RWPE2 (cell line): Measurements from ENCODE around the gene CEP72.
"Not testable (repeated sequence)": the region's sequence is repeated elsewhere in the genome, so short reads cannot be mapped to it uniquely, and the experiment has no call there.

Experiments used
- ATAC-seq: fragments of 200-7000 bp; cut with Tn5 transposase; 3 replicates; pipeline ENCODE4 v1.9.1; 2021; ENCODE audit warnings: low read depth
- DNase-seq: peaks from one replicate; pipeline ENCODE4 v3.0.0-alpha.2; 2020; ENCODE audit warnings: low spot score
- H3K27ac ChIP-seq: fragments of 450-650 bp; 2 replicates; pipeline ENCODE4 v1.5.1; 2017; ENCODE audit warnings: mild to moderate bottlenecking; ENCODE audit not compliant: poor library complexity, severe bottlenecking
- H3K27me3 ChIP-seq: fragments of 250-450 bp; sonication (Bioruptor Pico); 2 replicates; pipeline ENCODE4 v1.5.1; 2021; ENCODE audit warnings: mild to moderate bottlenecking, moderate library complexity; ENCODE audit not compliant: insufficient read depth, poor library complexity, severe bottlenecking
- H3K36me3 ChIP-seq: fragments of 250-450 bp; sonication (Bioruptor Pico); 2 replicates; pipeline ENCODE4 v1.5.1; 2020; ENCODE audit warnings: low read depth, mild to moderate bottlenecking, moderate library complexity
- H3K4me1 ChIP-seq: fragments of 250-450 bp; sonication (Bioruptor Pico); 2 replicates; pipeline ENCODE4 v1.5.1; 2021; ENCODE audit warnings: mild to moderate bottlenecking, moderate library complexity; ENCODE audit not compliant: insufficient read depth, poor library complexity, severe bottlenecking
- H3K4me3 ChIP-seq: fragments of 250-450 bp; sonication (Bioruptor Pico); 2 replicates; pipeline ENCODE4 v1.5.1; 2021; ENCODE audit warnings: mild to moderate bottlenecking, moderate library complexity; ENCODE audit not compliant: severe bottlenecking
- H3K9me3 ChIP-seq: fragments of 250-450 bp; sonication (Bioruptor Pico); 2 replicates; pipeline ENCODE4 v1.5.1; 2021; ENCODE audit warnings: mild to moderate bottlenecking, moderate library complexity; ENCODE audit not compliant: severe bottlenecking
- CTCF ChIP-seq: fragments of 450-650 bp; IDR thresholded peaks from one replicate; pipeline ENCODE4 v1.5.1; 2017; ENCODE audit warnings: mild to moderate bottlenecking, moderate library complexity; ENCODE audit not compliant: poor library complexity, severe bottlenecking

The CEP72 gene

GRCh38 chr5:574906-575305 lies 37.2 kb upstream of the CEP72 start:
- no peak for TF ChIP-seq CTCF
- Histone ChIP-seq H3K27ac (no peak overlapping the region), H3K27me3 (peaks cover 48% of the 10 kb centered on the region), H3K4me1 (no peaks in the 10 kb centered on the region), H3K36me3 (no peaks in the 10 kb centered on the region), H3K4me3 (no peak overlapping the region), H3K9me3 (no peaks in the 10 kb centered on the region)
- ATAC-seq (no peak), DNase-seq (no peak)

GRCh38 chr5:575636-576035 lies 36.5 kb upstream of the CEP72 start:
- H3K9me3 ChIP-seq: no peaks in the 10 kb centered on the region
- no peak overlapping the region for H3K27ac ChIP-seq
- no peaks in the 10 kb centered on the region for H3K36me3 ChIP-seq
- H3K27me3 ChIP-seq: peaks cover 56% of the 10 kb centered on the region
- DNase-seq: no peak
- TF ChIP-seq CTCF: no peak
- no peaks in the 10 kb centered on the region for H3K4me1 ChIP-seq
- ATAC-seq: no peak
- no peak overlapping the region for H3K4me3 ChIP-seq

GRCh38 chr5:577214-577613 lies 34.9 kb upstream of the CEP72 start:
- not testable (repeated sequence) for H3K36me3 ChIP-seq, DNase-seq, H3K27ac ChIP-seq, H3K4me1 ChIP-seq, ATAC-seq, H3K4me3 ChIP-seq, H3K9me3 ChIP-seq
- peaks cover 60% of the 10 kb centered on the region for H3K27me3 ChIP-seq

- no peak for DNase-seq
- peaks cover 60% of the 10 kb centered on the region for H3K27me3 ChIP-seq
- no peak overlapping the region for H3K4me3 ChIP-seq
- no peaks in the 10 kb centered on the region for H3K4me1 ChIP-seq
- no peak for ATAC-seq
- no peak overlapping the region for H3K27ac ChIP-seq
- TF ChIP-seq CTCF: no peak
- H3K9me3 ChIP-seq: no peaks in the 10 kb centered on the region
- no peaks in the 10 kb centered on the region for H3K36me3 ChIP-seq
Measured at GRCh38 chr5:577800-578199, 34.3 kb upstream of the CEP72 start.

GRCh38 chr5:579211-579610 lies 32.9 kb upstream of the CEP72 start:
- H3K27me3 ChIP-seq: peaks cover 59% of the 10 kb centered on the region
- DNase-seq: no peak
- no peak for ATAC-seq

More at GRCh38 chr5:579211-579610, 32.9 kb upstream of the CEP72 start:
- no peaks in the 10 kb centered on the region for H3K9me3 ChIP-seq
- no peak overlapping the region for H3K4me3 ChIP-seq
- H3K27ac ChIP-seq: no peak overlapping the region
- H3K4me1 ChIP-seq: no peaks in the 10 kb centered on the region
- H3K36me3 ChIP-seq: no peaks in the 10 kb centered on the region
- TF ChIP-seq CTCF: no peak
